ENCODE measurements around the gene FCN1.

FCN1 gene

DNA sequence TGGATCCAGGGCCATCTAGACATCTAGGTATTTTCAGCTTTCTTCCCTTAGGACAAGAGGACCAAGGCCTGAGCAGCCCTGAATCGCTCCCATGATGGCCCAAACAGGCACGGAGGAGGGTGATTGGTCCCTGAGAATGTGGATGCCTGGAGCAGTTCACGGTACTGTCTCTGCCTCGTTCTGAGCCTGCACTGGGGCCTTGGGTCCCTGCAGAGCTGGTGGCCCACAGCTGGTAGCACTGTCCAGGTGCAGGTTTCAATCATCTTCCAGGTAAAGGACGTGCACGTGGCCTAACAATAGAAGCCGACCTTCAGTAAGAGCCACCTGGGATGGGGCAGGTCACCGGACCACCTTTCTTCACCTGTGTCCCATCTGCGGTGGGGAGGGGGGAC, 19.4 kb upstream of the FCN1 start:
- DNase-seq (ENCODE audit: low spot score): no peak

- DNase-seq (ENCODE audit: low spot score): no peak
Observed at GRCh38 chr9:134936346-134937163, 18.8 kb upstream of the FCN1 start.

DNA sequence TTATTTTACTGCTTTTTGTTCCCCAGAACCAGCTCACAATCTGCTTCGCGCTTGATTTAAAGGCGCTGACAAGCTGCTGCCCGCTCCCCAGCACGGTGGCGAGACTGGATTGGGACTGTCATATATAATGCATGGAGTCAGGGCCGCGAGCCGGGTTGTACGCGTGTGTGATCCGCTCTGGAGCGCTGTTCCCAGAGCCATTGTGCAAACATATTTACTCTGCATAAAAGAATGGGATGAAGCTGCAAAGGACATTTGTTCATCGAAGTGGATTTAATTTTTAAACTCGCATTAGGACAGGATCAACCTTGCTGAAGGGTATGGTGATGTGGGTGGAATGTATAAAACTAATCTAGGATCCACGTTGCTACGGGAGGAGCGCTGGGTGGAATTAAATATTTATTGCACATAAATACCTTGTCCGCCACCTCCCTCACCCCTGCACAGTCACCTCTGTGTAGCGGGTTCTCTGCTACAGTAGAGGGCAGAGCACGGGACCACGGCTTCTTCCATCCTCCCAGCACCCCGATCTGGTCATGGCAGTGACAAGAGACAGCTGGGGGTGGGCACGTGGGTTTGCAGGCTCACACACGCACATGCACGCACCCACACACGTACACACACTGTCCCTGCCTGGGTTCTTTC, 18.1 kb upstream of the FCN1 start:
- no peak for DNase-seq (ENCODE audit: low spot score)

DNA sequence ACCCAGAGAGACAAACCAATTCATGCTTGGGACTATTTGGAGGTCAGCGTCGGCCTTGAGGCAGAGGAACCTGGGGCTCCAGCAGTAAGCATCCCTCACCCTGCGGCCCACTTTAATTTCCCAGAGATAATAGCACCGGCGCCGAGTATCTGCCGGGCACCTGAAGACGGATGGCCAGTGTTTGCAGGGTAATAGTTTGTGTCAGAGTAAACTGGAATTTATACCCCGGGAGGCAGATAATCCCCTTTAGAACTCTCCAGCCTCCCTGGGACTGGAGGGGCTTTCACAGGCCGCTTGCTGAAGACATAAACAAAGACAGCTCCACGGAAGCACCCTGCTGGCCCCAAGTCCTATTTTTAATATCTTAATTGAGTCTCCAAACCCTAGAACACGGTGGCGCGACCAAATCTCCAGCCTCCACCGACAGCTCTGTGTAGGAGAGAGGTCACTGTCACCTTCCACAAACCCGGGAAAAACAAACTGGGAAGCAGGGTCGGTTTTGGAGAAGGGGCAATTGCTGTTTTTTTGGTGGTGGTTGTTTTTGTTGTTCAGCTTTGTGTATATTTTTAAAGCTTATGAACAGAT, 17.4 kb upstream of the FCN1 start:
- no peak for DNase-seq (ENCODE audit: low spot score)

- DNase-seq (ENCODE audit: low spot score): no peak
Observed at GRCh38 chr9:134933076-134933659, 15.5 kb upstream of the FCN1 start.

DNA sequence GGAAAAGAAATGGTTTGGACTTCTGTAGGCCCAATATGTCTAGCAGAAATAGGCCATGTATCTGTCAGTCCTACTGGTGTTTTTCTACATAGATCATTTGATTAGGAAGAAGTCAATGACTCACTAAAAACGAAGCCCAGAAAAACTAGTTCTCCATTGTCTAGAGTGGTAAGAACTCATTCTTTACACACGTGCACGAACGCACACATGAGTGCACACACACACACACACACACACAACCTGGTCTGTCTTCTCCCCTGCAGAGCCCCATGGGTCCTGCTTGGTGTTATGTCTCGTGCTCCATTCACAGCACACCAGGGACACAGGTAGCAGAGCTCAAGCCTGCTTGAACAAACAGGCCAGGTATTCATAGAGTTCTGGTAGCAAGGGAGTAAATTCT, 14.9 kb upstream of the FCN1 start:
- DNase-seq (ENCODE audit: low spot score): no peak

DNA sequence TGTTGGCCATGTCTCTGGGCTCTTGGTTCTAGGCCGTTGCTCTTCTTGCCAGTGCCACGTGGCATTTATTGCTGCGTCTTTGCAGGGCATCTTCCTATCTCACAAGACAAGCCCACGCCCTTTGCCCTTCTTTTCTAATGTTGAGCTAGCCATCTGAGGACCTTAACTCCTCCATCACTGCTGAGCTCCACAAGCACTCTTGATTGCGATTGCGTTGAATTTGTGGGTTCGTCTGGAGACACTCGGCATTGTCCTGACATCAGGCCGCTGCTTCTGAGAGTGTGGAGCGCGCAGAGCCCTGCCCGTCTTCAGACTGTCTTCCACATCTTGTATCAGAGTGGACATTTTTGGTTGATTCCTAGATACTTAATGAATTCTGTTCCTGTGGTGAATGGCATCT, 14.5 kb upstream of the FCN1 start:
- no peak for DNase-seq (ENCODE audit: low spot score)

- DNase-seq (ENCODE audit: low spot score): no peak
Observed at GRCh38 chr9:134930398-134930797, 12.7 kb upstream of the FCN1 start.

- DNase-seq (ENCODE audit: low spot score): no peak
Observed at GRCh38 chr9:134929193-134930158, 11.8 kb upstream of the FCN1 start.

DNA sequence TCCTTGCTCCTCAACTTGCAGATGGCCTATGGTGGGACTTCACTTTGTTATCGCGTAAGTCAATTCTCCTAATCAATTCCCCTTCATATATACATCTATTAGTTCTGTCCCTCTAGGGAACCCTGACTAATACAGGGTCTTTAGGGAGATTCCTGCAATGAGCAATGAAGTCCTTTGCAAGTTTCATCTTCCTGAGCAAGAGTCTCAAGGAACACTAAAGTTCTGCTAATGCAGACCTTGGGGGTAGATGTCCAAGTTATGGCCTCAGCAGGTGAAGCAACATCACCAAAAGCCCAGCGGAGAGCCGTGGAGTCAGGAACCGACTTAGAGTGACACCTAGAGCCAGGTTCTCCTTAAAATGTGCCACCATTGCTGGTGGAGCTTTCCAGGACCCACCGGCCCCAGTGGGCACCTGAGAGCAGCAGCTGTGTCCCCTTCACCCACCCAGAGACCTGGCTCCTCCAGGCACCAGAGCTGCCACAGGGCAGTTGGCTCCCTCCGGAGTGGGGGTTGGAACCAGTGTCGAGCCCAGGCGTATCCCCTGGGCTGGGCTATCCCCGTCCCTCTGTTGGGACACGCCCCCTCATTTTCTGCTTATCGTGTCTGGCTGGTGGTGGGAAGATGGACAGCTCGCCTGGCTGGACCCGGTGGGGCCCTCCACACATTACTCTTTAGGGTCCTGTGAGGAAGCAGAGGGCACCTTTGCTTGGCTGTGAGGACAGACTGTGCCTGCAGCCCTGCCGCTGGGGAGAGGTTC, 10.9 kb upstream of the FCN1 start:
- DNase-seq (ENCODE audit: low spot score): no peak

GRCh38 chr9:134925011-134925511, 7.3 kb upstream of the FCN1 start:
- no peak for DNase-seq (ENCODE audit: low spot score)

- DNase-seq (ENCODE audit: low spot score): no peak
Observed at GRCh38 chr9:134923466-134923865, 5.8 kb upstream of the FCN1 start.

- no peak for DNase-seq (ENCODE audit: low spot score)
Observed at GRCh38 chr9:134922932-134923240, 5.2 kb upstream of the FCN1 start.

DNA sequence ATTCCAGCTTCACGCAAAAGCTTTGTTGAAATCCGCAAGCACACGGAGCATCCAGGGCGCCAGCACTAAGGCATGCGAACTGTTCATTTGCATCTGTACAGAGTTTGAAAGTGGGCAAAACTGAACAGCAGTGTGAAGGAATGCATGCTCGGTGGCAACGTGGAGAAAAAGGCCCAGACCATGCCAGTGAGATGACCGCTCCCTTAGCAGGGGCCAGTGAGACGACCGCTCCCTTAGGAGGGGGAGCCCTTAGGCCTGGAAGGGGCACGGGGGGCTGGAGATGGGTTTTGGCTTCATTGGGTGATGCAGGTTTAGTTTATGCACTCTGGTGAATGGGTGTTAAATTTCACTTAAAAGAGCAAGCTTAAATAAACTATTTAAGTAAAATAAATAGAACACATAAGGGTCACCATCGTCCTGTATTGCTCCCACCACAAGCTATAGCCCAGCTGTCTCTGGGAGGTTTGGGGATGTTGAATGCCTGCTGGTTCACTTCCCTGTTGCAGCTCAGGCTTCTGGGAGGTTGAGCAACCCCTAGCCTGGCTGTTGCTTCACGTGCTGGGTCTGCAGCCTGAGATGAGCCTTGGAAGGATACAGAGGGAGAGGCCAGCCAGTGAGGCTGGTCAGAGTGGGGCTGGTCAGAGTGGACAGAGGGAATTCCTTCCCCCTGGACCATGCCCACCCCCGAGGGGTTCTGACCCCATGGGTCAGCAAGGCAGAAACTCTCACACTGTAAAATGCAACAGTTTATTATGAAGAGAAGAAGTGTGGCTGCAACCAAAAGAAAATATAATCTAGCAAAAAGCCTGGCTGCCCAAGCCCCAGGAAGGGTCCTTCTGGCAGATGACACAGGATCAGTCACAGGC, 4.6 kb upstream of the FCN1 start:
- DNase-seq (ENCODE audit: low spot score): no peak

- DNase-seq (ENCODE audit: low spot score): no peak
Observed at GRCh38 chr9:134919303-134919702, 1.6 kb upstream of the FCN1 start.

GRCh38 chr9:134918646-134919045, 934 bp upstream of the FCN1 start:
- DNase-seq (ENCODE audit: low spot score): no peak

DNA sequence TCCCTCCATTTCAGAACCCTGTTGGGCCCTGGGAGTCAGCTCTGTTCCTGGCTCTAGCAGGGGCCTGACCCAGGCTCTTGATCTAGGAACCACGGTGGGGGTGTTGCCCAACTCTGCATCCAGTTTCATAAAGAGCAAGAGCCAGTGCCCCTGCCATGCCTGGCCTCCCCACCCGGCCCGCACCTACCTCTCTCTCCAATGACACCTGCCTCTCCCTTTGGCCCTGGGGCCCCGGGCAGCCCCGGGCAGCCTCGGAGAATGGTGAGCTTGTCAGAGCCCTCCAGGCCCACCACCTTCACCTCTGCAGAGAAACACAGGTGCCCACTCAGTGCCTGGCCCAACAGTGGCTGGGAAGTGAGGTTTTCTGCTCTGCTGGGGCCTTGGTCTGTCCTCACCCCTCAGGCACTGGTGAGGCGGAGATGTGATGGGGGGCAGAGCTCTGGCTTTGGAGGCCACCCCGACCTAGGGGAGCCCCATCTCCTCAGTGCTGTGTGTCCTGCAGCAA, 1.5 kb downstream of the FCN1 start:
- no peak for DNase-seq (ENCODE audit: low spot score)

DNA sequence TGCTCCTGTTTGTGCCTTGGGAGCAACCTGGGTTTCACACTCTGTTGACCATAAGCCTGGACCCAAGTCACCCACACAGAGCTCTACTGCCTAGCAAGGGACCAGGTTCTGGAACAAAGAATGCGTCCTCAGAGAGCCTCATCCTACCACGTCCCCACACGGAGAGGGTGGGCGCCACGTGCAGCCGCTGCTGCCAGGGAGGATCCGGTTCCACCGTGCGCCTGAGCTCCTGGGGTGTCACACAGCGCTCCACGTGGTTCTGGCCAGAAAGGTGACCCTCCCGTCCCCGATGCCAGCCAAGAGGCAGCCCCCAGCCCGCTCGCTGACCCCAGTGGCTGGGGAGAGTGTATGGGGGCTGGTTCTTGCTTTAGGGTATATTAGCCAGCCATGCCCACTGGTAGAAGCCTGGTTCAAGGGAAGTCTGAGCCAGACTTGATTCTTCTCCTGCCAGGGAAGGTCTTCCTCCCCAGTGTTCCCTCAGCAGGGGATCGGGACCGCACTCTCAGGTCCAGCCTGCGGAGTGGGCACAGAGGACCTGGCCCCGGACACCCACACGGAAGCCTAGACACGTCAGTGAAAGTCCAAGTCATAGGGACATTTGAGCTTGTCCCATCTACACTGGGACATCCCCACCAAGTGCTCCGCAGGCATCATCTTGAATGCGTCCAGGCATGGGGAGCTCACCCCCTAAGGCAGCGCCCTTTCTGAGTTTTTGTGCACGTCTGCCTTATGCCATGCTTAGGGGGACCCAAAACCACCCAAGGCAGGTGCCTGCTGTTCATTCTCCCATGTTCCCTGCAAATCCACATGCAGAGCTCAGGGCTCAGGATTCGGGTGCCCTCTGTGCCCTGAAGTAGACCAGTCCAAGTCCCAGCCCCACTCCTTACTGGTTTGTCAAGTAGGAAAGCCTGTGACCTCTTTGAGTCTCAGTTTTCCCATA, 2.4 kb downstream of the FCN1 start:
- no peak for DNase-seq (ENCODE audit: low spot score)

GRCh38 chr9:134914501-134914834, 3.2 kb downstream of the FCN1 start:
- DNase-seq (ENCODE audit: low spot score): no peak

All from putamen (tissue), 1 donor.